Activated CD8-positive, alpha-beta T cell treated with anti-CD3 and anti-CD28 coated beads for 36 hours (primary cell): Measurements from ENCODE around the gene MYO1H. TPM values are rescaled to one million over a fixed set of nuclear protein-coding genes. Genes with fewer than 3 reads are reported as not detected.

Experiments used
- ATAC-seq: fragments of 200-7000 bp; cut with Tn5 transposase; one replicate; pipeline ENCODE4 v1.10.0; 2021; ENCODE audit warnings: mild to moderate bottlenecking, moderate library complexity
- CTCF ChIA-PET: fragments of 350-600 bp; sonication (Branson Sonifier 250); formaldehyde crosslinking; loops from one replicate; lab custom pipeline; 2021; ENCODE audit warnings: antibody characterized with exemption; lab: Charles Lee
- POLR2A ChIA-PET: fragments of 350-600 bp; sonication (Branson Sonifier 250); formaldehyde crosslinking; loops from one replicate; lab custom pipeline; 2021; ENCODE audit warnings: antibody characterized with exemption; lab: Charles Lee
- DNase-seq: peaks from one replicate; pipeline ENCODE4 v3.0.0-alpha.2; 2020
- H3K27ac Mint-ChIP-seq: one replicate; pipeline ENCODE4 v1.8.0; 2021; ENCODE audit warnings: mild to moderate bottlenecking, mixed read lengths
- H3K27me3 Mint-ChIP-seq: one replicate; pipeline ENCODE4 v1.8.0; 2021; ENCODE audit warnings: mixed read lengths
- H3K36me3 Mint-ChIP-seq: one replicate; pipeline ENCODE4 v1.8.0; 2021; ENCODE audit warnings: low read depth, mixed read lengths
- H3K4me1 Mint-ChIP-seq: one replicate; pipeline ENCODE4 v1.8.0; 2021; ENCODE audit warnings: low read depth, mixed read lengths
- H3K4me3 Mint-ChIP-seq: one replicate; pipeline ENCODE4 v1.8.0; 2021; ENCODE audit warnings: mild to moderate bottlenecking, moderate library complexity, mixed read lengths
- H3K9me3 Mint-ChIP-seq: one replicate; pipeline ENCODE4 v1.8.0; 2021; ENCODE audit warnings: mixed read lengths
- CTCF ChIP-seq: fragments of 200-600 bp; IDR thresholded peaks from one replicate; pipeline ENCODE4 v1.8.0; 2022; ENCODE audit warnings: antibody characterized with exemption, mild to moderate bottlenecking
- intact Hi-C: fragments of 100-400 bp; cut with micrococcal nuclease; formaldehyde crosslinking; loops from one replicate; pipeline ENCODE4 v1.10.0; 2022
- total RNA-seq, 2 experiments: library from RNA; stranded (reverse); gene quantifications; one replicate each; pipeline ENCODE4 v1.2.3, GENCODE V29; 2021

The MYO1H gene
- total RNA-seq, 2 experiments from 2014 or later, result not detected

- H3K4me1 Mint-ChIP-seq, result peaks cover 32% of the 10 kb centered on the region
- ATAC-seq (peak; percentile 16), DNase-seq (no peak)
- no peaks in the 10 kb centered on the region for H3K27me3 Mint-ChIP-seq
- POLR2A ChIA-PET, result interaction anchor here (0.7 to 2.1 kb wide), 8 partner anchors 8 to 96 kb away, joined by 3 to 8 read pairs (median 3); no protein-coding TSS in a partner anchor
- CTCF ChIA-PET, result interaction anchor here (0.7 to 1.5 kb wide), 4 partner anchors 44 to 96 kb away, joined by 3 to 6 read pairs (median 4); no protein-coding TSS in a partner anchor
- intact Hi-C loops, result no loop called here
- peaks cover 1% of the 10 kb centered on the region for H3K36me3 Mint-ChIP-seq
- no peak for TF ChIP-seq CTCF
- H3K9me3 Mint-ChIP-seq, result no peaks in the 10 kb centered on the region
- peak overlapping the region; percentile 100 for H3K27ac Mint-ChIP-seq
- peak overlapping the region; percentile 82 for H3K4me3 Mint-ChIP-seq
Observed at GRCh38 chr12:109476807-109477184, 129.1 kb downstream of the MYO1H start.

GRCh38 chr12:109477185-109477962, 129.7 kb downstream of the MYO1H start, which contains the start of the genes KCTD10 and UBE3B:
Gene KCTD10, minus strand, starts transcription at chr12:109477300. Its CDS starts 38 bp downstream, at chr12:109477262.
Gene UBE3B, plus strand, starts transcription at chr12:109477634. Its CDS starts 5,918 bp downstream, at chr12:109483552.
- POLR2A ChIA-PET, result interaction anchor here (0.5 to 2.1 kb wide), 11 partner anchors 8 to 853 kb away, joined by 3 to 8 read pairs (median 3); no protein-coding TSS in a partner anchor
- peak within 1 kb of the TSS; percentile 82 for H3K4me3 Mint-ChIP-seq
- no peak for TF ChIP-seq CTCF
- ATAC-seq, result peak; percentile 97
- no peaks in the 10 kb centered on the region for H3K9me3 Mint-ChIP-seq
- peaks cover 32% of the 10 kb centered on the region for H3K4me1 Mint-ChIP-seq
- H3K36me3 Mint-ChIP-seq, result peaks cover 1% of the 10 kb centered on the region
- peak; percentile 90 for DNase-seq
- intact Hi-C loops, result no loop called here
- peak within 1 kb of the TSS; percentile 100 for H3K27ac Mint-ChIP-seq
- CTCF ChIA-PET, result interaction anchor here (0.7 to 1.5 kb wide), 4 partner anchors 45 to 95 kb away, joined by 3 to 5 read pairs (median 4); no protein-coding TSS in a partner anchor
- H3K27me3 Mint-ChIP-seq, result no peaks in the 10 kb centered on the region

GRCh38 chr12:109477963-109478315, 130.2 kb downstream of the MYO1H start:
- ChIA-PET POLR2A (interaction anchor here (0.5 to 2.1 kb wide), 7 partner anchors 9 to 852 kb away, joined by 3 to 8 read pairs (median 4); no protein-coding TSS in a partner anchor), CTCF (interaction anchor here (1.5 kb wide), 2 partner anchors 45 to 95 kb away, joined by 4 to 5 read pairs; no protein-coding TSS in a partner anchor)
- no peak for ATAC-seq
- H3K4me3 Mint-ChIP-seq, result peak overlapping the region; percentile 82
- H3K27ac Mint-ChIP-seq, result peak overlapping the region; percentile 100
- H3K36me3 Mint-ChIP-seq, result peaks cover 1% of the 10 kb centered on the region
- H3K4me1 Mint-ChIP-seq, result peaks cover 32% of the 10 kb centered on the region
- no peaks in the 10 kb centered on the region for H3K27me3 Mint-ChIP-seq
- intact Hi-C loops, result no loop called here
- no peak for TF ChIP-seq CTCF
- no peaks in the 10 kb centered on the region for H3K9me3 Mint-ChIP-seq
- no peak for DNase-seq

- no peak for TF ChIP-seq CTCF
- ATAC-seq (no peak), DNase-seq (no peak)
- POLR2A ChIA-PET, result no interaction called here
- Mint-ChIP-seq H3K9me3 (no peaks in the 10 kb centered on the region), H3K27ac (no peak overlapping the region), H3K4me1 (peaks cover 28% of the 10 kb centered on the region), H3K4me3 (no peak overlapping the region), H3K36me3 (peaks cover under 1% of the 10 kb centered on the region), H3K27me3 (no peaks in the 10 kb centered on the region)
- intact Hi-C loops, result no loop called here
- CTCF ChIA-PET, result interaction anchor here (2.0 kb wide), 1 partner anchor 11 kb away, joined by 6 read pairs; no protein-coding TSS in a partner anchor
Observed at GRCh38 chr12:109479761-109480160, 132.1 kb downstream of the MYO1H start.
